Measurements from ENCODE around the gene ELMOD1. TPM values are rescaled to one million over a fixed set of nuclear protein-coding genes. Genes with fewer than 3 reads are reported as not detected.

The ELMOD1 gene
- total and polyA plus RNA-seq, 2 of the 4 experiments (the other 2 are of a cell fraction) = 0.18 to 0.29 TPM

DNA sequence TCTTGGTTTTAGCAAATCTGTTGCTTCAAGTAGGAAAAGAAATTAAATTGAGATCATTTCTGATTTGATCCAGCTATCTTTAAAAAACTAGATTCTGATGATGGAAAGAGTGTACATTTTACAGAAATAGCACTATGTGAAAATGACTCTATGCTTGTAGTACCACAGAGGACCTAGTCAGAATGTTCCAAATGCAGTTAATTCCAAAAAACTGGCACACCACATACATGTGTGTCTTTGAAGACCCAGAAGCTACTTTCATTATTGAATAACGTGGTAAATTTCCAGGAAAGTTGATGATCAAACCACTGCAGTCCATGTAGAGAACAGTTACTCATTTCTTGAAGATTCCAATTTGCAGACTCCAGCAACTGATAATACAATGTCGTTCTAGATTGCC, 3.8 kb downstream of the ELMOD1 start:
- H3K56ac ChIP-seq (ENCODE audit: extremely low read depth, insufficient read depth, low read length) = no peak overlapping the region
- no peak overlapping the region for H2BK120ac ChIP-seq (ENCODE audit: low read depth, low read length)
- H3K79me1 ChIP-seq (ENCODE audit: low read depth in 1 of 2, low read length in 2 of 2) = no peaks in the 10 kb centered on the region
- no peak overlapping the region for H3K4ac ChIP-seq (ENCODE audit: low read depth, low read length)
- no peaks in the 10 kb centered on the region for H4K20me1 ChIP-seq (ENCODE audit: insufficient read depth, low read length)
- H3K23ac ChIP-seq (ENCODE audit: low read depth, low read length) = no peak overlapping the region
- CTCF ChIA-PET = no interaction called here
- H4K5ac ChIP-seq (ENCODE audit: low read depth, low read length) = no peak overlapping the region
- WGBS, 2 experiments (ENCODE audit: extremely low coverage in 2 of 2, insufficient read length in 1 of 2) = no CpG with 5 or more reads among the region's 2 CpGs
- no peak overlapping the region for H3K27ac ChIP-seq (ENCODE audit: insufficient read depth, low read length)
- ATAC-seq (ENCODE audit: low read depth) (no peak), DNase-seq (no peak)
- no peak overlapping the region for H2AK5ac ChIP-seq (ENCODE audit: low read depth, low read length)
- TF ChIP-seq RAD21 (IDR thresholded peaks at IDR 0.05; ENCODE audit: low read length) (no peak), POLR2A (IDR thresholded peaks at IDR 0.05; ENCODE audit: low read depth, low read length) (no peak), SMC3 (IDR thresholded peaks at IDR 0.05; ENCODE audit: low read depth, low read length) (no peak), BHLHE40 (IDR thresholded peaks at IDR 0.05; ENCODE audit: low read depth, low read length) (no peak), MAZ (IDR thresholded peaks at IDR 0.05; ENCODE audit: borderline replicate concordance, low read depth, low read length) (no peak), NFE2L2 (IDR thresholded peaks at IDR 0.05; ENCODE audit: low read depth, low read length) (no peak), FOS (IDR thresholded peaks at IDR 0.05; ENCODE audit: low read depth, low read length) (no peak), CHD1 (IDR thresholded peaks at IDR 0.05; ENCODE audit: low read depth, low read length) (no peak), RFX5 (IDR thresholded peaks at IDR 0.05; ENCODE audit: low read depth, low read length) (no peak), RCOR1 (IDR thresholded peaks at IDR 0.05; ENCODE audit: insufficient replicate concordance, low read length) (no peak), CEBPB (IDR thresholded peaks at IDR 0.05; ENCODE audit: low read depth, low read length) (no peak)
- TF ChIP-seq, protein P1, sequence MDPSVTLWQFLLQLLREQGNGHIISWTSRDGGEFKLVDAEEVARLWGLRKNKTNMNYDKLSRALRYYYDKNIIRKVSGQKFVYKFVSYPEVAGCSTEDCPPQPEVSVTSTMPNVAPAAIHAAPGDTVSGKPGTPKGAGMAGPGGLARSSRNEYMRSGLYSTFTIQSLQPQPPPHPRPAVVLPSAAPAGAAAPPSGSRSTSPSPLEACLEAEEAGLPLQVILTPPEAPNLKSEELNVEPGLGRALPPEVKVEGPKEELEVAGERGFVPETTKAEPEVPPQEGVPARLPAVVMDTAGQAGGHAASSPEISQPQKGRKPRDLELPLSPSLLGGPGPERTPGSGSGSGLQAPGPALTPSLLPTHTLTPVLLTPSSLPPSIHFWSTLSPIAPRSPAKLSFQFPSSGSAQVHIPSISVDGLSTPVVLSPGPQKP (IDR thresholded peaks at IDR 0.05; ENCODE audit: borderline replicate concordance, low read depth, low read length) = no peak
- TF ChIP-seq, protein P2, sequence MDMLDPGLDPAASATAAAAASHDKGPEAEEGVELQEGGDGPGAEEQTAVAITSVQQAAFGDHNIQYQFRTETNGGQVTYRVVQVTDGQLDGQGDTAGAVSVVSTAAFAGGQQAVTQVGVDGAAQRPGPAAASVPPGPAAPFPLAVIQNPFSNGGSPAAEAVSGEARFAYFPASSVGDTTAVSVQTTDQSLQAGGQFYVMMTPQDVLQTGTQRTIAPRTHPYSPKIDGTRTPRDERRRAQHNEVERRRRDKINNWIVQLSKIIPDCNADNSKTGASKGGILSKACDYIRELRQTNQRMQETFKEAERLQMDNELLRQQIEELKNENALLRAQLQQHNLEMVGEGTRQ (IDR thresholded peaks at IDR 0.05; ENCODE audit: low read depth, low read length) = no peak
- H3K4me3 ChIP-seq (ENCODE audit: insufficient read depth, low read depth, low read length) = no peak overlapping the region
- H2AFZ ChIP-seq (replicated peaks; ENCODE audit: low read length, poor library complexity) = no peak overlapping the region
- H2AK9ac ChIP-seq (replicated peaks; ENCODE audit: low read depth, low read length, poor library complexity) = no peak overlapping the region
- no peak overlapping the region for H3K9ac ChIP-seq (ENCODE audit: low read depth, low read length)
- H4K8ac ChIP-seq (ENCODE audit: low read depth in 2 of 2, low read length in 2 of 2) = no peak overlapping the region
- H3K4me2 ChIP-seq (ENCODE audit: low read depth, low read length) = no peak overlapping the region
- H3K9me3 ChIP-seq (ENCODE audit: control insufficient read depth, insufficient read depth, low read length) = no peaks in the 10 kb centered on the region; the same call in 1 of the 2 replicates
- no peak overlapping the region for H2BK5ac ChIP-seq (ENCODE audit: low read depth, low read length, poor library complexity, severe bottlenecking)
- no peak overlapping the region for H4K91ac ChIP-seq (ENCODE audit: insufficient read depth, low read depth, low read length)
- no peak overlapping the region for H2BK20ac ChIP-seq (ENCODE audit: low read depth, low read length)
- H3K9me1 ChIP-seq (ENCODE audit: insufficient read depth, low read length) = no peaks in the 10 kb centered on the region
- in situ Hi-C loops (cut with MboI; ENCODE audit: low sequenced_read_pairs) = loop anchor here (25.0 kb wide), 1 partner anchor 1068 kb away; the partner anchor contains the start of gene DDX10
- peaks cover 3% of the 10 kb centered on the region; the same call in 1 of the 2 replicates for H3K4me1 ChIP-seq (ENCODE audit: control insufficient read depth, insufficient read depth, low read length)
- dilution Hi-C loops (cut with HindIII; ENCODE audit: low sequenced_read_pairs, unreplicated experiment) = no loop called here
- no peak overlapping the region for H3K14ac ChIP-seq (replicated peaks; ENCODE audit: low read depth, low read length)
- no peak overlapping the region for H3K18ac ChIP-seq (ENCODE audit: low read depth, low read length)
- intact Hi-C loops (cut with micrococcal nuclease) = no loop called here
- no peaks in the 10 kb centered on the region for H3K36me3 ChIP-seq (ENCODE audit: control insufficient read depth, insufficient read depth, low read length)
- peaks cover 42% of the 10 kb centered on the region for H3K27me3 ChIP-seq (ENCODE audit: control insufficient read depth, insufficient read depth, low read length)
- no TSS peak for BruUV-seq (replicated peaks)
- H2BK15ac ChIP-seq (ENCODE audit: low read depth, low read length) = no peak overlapping the region
- POLR2A ChIA-PET (ENCODE audit: unreplicated experiment) = no interaction called here
